HG03378 (cell line): Measurements from ENCODE around the gene KRT75.
"Not testable (repeated sequence)": the region's sequence is repeated elsewhere in the genome, so short reads cannot be mapped to it uniquely, and the experiment has no call there.

ENCODE experiments used
- ATAC-seq: cut with Tn5 transposase; IDR thresholded peaks from one replicate; pipeline ENCODE4 v1.9.1; 2021; ENCODE audit warnings: mild to moderate bottlenecking, moderate library complexity; ENCODE audit not compliant: unreplicated experiment

The KRT75 gene

DNA sequence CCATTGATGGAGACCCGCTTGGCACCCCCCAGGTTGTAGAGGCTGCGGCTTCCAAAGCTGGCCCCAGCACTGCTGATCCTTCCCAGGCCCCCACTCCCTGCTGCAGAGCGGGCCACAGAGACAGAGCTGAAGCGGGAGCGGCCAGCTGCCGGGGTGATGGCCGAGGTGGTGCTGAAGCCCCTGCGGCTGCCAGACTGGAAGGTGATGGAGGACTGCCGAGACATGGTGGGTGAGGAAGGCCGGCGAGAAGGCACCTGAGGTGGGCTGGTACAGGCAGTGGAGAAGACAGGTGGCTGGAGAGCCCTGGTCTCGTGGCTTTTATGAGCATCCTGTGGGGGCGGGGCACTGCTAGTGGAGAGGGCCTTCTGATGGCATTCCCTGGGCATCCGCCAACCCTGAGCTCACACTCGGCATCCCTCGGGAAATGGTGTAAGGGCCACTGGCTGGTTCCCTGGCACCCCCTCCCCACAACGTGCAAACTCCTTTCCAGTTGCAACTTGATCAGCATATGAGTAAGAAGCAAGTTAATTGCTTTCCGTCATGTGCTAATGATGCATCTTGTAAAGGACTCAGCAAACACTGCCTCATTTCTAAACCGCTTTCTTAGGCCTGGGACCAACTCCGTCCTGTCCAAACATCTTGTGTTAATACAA is at the start of gene KRT75:
TSS of gene KRT75 (minus strand) at position 291 of the 653 bp plus-strand sequence. CDS start at position 224, 67 bp downstream.
- no peak for ATAC-seq

DNA sequence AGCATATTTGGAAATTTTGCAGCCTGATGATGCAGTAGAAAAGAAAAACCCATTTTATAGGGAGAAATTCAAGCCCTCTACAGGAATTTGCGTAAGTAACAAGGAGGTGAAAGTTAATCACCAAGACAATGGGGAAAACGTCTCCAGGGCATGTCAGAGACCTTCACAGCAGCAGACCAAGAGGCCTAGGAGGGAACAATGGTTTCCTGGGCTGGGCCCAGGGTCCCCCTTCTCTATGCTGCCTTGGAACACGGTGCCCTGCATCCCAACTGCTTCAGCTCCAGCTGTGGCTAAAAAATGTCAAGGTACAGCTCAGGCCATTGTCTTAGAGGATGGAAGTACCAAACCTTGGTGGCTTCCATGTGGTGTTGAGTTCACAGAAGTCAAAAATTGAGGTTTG is 45.9 kb upstream of the KRT75 start:
- no peak for ATAC-seq

DNA sequence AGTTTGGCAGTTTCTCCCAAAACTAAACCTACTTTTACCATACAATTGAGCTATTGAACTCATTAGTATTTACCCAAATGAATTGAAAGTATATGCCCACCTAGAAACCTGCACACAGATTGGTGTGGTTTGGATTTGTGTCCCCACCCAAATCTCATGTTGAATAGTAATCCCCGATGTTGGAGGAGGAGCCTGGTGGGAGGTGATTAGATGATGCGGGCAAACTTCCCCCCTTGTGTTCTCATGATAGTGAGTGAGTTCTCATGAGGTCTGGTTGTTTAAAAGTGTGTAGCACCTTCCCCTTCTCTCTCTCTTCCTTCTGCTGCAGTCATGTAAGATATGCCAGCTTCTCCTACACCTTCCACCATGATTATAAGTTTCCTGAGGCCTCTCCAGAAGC is 43.5 kb upstream of the KRT75 start:
- no peak for ATAC-seq

DNA sequence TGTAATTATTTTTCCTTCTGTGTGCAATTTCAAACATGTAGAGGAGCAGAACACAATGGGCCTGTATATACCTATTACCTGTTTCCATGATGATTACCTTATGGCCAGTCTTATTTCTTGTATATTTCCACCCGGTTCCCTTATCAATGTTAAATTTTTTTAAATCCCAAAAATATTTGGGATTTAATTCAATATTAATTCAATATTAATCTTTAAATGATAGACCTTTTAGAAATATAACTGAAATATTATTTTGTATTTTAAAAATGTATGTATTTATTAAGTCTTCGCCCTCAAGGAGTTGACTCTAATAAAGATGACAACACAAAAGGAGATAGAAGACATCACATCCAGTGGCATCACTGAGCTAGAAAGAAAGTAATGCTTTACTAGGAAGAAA is 40.0 kb upstream of the KRT75 start:
- no peak for ATAC-seq

DNA sequence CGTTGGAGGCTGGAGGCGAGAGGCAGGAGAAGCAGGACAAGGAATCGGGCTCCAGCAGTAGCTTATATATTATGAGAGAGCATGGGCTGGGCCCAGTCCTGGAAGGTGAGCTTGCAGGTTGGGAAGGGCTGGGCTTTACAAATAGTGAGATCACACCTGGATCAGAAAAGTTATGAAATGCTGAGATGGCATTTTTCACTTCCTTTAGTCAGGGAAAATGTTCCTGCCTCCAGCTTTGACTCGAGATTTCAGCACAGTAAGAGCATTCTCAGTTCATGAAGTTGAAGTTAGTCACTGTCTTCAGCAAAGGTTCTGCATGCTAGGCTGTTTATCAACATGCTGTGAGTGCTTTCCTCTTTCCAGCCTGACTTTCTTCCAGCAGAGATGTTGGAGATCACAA is 39.6 kb upstream of the KRT75 start, which contains the start of gene KRT6C:
TSS of gene KRT6C (minus strand) at position 38 of the 400 bp plus-strand sequence. CDS start 68 bp downstream, outside the sequence.
- no peak for ATAC-seq

DNA sequence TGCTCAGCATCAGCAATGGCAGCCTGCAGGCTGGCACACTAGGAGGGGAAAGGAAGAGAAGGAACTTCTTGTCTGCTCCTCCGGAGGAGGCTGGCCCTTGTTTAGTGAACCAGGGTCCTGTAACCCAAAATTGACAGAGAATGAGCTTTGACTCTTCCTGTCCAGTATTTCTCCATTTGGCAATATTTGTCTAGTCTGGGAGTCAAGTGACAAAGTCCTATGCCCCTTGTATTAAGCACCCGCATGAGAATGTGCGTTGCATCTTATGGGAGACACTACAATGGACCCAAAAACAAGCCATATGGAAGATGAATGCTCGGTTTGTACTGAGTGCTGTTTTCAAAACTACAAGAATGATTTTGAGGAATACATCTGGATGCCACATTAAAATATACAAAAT is 35.7 kb upstream of the KRT75 start:
- ATAC-seq, result no peak

DNA sequence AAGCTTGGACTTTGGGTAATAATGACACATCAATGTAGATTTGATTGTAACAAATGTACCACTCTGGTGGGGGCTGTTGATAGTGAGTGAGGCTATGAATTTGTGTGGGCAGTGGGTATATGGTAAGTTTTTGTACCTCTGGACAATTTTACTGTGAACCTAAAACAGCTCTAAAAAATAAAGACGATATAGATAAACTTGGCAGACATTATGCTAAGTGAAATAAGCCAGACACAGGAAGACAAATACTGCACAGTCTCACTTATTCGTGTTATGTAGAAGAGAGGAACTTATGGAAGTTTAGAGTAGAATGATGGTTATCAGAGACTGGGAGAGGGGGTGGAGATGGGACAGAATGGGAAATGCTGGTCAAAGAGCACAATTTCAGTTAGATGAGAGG is 30.7 kb upstream of the KRT75 start:
- no peak for ATAC-seq

DNA sequence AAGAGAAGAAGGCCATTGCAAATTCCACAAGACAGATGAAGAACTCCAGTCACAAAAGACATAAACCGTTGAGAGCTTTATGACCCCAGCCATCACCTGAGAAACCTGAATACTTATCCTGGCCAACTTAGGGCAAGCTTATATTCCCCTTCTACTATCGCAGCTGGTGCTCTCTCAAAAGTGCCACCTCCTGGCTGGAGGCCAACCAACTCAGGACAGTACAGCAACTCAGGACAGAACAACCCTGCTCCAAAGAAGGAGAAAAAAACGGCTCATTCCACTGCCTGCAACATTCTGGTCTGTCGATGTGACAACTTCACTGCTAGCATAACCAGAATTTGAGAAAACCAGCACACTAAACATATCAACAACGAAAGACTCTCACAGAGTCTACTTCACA is 27.5 kb upstream of the KRT75 start:
- ATAC-seq, result no peak

DNA sequence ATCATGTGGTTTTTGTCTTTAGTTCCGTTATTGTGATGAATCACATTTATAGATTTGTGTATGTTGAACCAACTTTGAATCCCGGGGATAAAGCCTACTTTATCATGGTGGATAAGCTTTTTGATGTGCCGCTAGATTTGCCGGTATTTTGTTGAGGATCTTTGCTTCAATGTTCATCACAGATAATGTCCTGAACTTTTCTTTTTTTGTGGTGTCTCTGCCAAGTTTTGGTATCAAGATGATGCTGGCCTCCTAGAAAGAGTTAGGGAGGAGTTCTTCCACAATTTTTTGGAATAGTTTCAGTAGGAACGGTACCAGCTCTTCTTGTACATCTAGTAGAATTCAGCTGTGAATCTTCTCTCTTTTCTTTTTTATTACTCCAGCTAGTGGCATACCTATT is 24.7 kb upstream of the KRT75 start:
- ATAC-seq, result no peak

DNA sequence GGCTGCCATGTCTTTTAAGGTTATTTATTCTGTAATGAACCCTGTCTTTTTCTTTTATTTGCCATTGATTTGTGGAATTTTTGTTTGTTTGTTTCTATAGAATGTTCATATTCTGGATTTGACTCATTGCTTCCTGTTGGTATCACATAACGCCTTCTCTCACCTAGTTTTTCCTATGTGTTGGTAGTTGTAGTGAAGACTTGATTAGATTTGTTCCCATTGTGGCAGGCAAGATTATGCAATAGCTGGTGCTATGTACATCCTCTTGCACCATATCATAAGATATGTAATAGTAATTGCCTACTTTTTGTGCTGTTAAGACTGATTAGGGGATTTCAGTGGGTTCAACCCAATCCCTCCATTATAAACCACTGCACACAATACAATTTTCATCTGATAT is 21.6 kb upstream of the KRT75 start:
- ATAC-seq, result no peak

DNA sequence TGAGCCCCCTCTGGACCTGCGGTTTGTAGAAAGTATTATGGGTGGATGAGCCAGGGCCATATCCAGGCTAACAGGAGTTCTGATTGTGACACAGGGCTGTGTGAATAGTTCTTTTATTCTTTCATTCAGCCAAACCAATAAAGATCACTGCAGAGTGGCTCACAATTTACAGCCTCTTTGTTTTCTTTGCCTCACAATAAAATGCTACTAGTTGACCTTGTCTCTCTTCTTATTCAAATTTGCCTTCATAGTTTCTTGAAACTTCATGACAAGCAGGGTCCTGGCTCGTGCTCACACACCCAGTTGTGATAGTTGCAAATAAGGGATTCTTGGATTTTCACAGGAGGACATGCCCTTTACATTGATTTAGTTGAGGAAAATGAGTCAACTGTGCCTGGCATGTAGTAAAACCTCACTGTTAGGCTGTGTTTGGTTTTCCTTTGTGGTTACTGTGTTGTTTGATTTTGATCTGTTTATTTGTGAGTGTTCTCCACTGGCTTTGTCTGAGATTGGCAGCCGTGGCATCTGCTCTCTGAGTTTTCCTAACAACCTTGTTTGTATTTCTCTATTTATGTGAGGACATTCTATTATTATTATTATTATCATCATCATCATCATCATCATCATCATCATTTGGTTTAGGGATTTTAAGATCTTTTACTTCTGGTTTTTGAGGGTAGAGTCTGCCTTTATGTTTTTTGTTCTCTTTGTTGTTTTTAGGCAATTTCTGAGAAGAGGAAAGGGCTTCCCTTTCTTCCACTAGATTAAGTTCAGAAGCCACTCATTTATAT is 20.4 kb upstream of the KRT75 start:
- no peak for ATAC-seq

DNA sequence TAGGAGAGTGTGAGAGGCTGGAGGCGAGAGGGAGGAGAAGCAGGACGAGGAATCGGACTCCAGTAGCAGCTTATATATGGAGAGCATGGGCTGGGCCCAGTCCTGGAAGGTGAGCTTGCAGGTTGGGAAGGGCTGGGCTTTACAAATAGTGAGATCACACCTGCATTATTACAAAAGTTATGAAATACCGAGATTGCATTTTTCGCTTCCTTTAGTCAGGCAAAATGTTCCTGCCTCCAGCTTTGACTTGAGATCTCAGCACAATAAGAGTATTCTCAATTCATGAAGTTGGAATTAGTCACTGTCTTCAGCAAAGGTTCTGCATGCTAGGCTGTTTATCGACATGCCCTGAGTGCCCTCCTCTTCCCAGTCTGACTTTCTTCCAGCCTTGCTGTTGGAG is 17.9 kb upstream of the KRT75 start, which contains the start of gene KRT6B:
TSS of gene KRT6B (minus strand) at position 46 of the 400 bp plus-strand sequence. CDS start 68 bp downstream, outside the sequence.
- no peak for ATAC-seq

DNA sequence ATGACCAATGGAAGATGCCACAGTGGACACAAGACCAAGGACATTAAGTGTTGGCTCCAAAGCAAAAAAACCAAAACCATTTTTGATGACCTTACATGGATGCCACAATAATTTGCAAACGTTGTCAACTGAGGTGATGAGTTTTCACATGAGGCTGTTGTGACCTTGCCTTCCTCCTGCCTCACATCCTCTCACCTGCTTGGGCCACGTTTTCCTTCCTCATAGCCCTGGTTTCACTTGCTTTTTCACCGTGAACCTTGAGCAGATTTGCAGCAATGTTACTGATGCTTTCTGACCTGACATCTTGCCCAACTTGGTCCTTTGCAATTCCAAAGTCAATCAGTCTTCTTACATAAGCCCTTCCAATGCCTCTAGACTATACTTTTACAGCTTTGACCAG is 14.1 kb upstream of the KRT75 start:
- no peak for ATAC-seq

DNA sequence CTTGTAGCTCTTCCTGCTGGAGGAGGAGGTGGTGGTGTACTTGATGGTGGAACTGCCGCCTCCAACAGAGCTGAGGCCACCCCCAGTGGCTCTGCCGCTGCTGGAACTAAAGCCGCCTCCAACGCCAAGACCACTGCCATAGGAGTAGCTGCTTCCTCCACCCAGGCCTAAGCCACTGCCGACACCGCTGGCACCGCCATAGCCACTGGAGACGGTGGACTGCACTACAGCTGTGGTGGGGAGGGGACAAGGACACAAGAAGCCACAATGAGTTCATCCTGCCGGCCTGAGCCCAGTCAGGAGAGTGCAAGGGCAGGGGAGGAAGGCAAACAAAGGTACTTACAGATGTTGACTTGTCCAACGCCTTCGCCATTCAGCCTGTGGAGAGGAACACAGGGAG is 13.0 kb upstream of the KRT75 start:
- ATAC-seq, result not testable (repeated sequence)

DNA sequence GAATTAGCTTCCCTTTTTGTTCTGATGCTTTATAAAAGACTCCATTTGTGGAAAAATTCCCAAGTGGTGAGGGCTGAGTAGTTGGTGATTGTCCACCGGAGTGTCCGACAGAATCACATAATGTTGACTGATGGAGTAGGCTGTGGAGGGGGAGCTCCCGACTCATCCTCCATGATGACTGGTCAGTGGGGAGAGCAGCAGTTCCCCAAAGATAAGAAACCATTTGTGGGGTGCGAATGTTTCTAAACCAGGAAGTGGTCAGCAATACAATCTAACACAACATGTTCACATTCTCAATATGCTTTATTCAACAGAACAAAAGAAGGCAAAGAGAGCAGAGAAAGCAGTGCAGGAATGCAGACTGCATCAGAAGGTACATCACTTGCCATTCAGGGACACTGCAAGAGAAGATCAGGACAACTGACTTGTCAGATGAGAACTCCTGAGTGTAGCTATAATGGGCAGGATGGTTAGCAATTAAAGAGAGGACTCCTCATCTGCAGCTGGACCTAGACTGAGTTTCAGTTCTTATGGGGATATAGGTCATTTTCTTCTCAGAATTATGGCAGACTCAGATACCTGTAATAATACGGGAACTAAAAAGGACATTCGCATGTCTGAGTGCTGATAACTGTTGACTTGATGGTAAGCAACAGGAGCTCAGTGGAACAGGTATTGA is 12.3 kb upstream of the KRT75 start:
- ATAC-seq, result no peak

DNA sequence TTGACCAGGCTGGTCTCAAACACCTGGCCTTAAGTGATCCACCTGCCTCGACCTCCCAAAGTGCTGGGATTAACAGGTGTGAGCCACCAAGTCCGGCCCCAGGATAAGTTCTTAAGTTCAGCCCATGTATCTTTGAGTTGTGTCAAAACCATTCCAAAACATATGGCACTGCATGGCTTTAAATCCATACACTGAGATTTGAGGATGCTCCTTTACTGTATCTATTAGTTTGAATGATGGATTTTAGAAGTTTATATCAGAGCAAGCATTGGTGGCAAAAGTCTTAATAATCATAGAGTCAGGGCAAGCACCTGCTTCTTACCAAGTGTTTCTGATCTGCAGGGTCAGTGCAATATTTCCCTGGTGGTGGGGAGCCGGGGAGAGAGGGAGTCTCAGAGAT is 11.7 kb upstream of the KRT75 start:
- ATAC-seq, result no peak

DNA sequence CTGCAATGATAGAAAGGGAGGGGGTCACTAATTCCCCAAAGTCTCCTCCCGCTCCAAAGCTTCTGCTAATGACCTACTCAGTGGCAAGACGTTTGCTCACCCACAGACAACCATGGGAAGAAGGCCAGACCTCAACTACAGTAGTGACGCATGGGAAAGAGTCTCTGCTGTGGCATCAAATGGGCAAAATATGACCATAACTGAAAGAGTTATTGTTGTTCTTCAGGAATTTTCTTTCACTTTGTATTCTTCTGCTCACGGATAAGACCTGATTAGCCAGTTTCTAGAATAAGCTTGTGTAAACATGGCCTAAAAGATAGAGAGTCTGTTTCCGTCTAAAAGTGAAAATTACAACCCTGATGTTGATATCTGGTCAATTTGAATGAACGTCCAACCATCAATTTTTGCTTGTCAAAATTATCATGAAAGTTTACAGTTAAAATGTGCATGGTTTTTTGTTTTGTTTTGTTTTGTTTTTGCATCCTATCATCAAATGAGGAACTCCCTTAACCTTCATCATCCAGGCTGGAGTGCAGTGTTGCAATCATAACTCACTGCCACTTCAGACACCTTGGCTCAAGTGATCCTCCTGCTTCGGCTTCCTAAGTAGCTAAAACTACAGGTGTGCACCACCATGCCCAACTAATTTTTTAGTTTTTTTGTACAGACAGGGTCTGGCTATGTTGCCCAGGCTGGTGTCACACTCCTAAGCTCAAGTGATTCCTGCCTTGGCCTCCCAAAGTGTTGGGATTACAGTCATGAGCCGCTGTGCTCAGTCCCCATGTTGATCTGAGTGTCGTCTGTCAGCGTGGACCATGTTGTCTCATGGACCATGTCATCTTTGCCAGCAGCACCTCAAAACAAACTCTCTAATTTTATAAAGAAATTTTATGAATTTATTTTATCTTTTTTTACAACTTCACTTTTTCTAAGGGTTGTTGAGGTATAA is 10.8 kb upstream of the KRT75 start:
- ATAC-seq, result no peak

DNA sequence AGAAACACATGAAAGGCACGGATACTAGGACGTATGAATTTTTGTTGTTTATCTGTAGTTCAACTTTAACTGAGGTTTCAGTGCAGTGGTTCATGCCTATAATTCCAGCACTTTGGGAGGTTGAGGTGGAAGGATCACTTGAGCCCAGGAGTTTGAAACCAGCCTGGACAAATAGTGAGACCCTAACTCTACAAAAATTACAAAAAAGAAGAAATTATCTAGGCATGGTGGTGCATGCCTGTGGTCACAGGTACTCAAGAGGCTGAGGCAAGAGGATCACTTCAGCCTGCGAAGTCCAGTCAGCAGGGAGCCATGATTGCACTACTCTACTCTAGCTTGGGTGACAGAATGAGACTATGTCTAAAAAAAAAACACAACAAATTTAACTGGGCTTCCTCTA is 9.8 kb upstream of the KRT75 start:
- no peak for ATAC-seq

DNA sequence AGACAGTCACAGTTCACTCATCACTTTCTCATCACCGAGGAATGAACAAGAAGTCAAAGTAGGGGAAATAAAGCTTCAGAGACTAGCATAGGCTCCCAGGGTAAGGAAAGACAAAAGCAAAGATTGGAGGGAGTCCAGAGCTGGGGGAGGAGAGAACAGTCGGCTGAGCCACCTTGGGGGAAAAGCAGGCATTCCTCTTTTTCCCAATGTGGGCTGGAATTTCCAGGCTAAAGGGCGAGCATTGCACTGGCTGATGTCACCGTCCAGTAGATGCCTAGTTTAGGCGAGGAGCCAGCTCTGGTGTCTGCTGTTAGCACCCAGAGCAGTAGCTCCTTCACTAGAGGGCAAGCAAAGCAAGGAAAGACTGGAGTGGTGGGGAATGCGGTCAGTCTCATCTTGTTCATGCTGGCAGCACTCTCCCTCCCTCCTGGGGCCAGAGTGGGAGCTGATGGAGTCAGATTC is 8.5 kb upstream of the KRT75 start:
- no peak for ATAC-seq

DNA sequence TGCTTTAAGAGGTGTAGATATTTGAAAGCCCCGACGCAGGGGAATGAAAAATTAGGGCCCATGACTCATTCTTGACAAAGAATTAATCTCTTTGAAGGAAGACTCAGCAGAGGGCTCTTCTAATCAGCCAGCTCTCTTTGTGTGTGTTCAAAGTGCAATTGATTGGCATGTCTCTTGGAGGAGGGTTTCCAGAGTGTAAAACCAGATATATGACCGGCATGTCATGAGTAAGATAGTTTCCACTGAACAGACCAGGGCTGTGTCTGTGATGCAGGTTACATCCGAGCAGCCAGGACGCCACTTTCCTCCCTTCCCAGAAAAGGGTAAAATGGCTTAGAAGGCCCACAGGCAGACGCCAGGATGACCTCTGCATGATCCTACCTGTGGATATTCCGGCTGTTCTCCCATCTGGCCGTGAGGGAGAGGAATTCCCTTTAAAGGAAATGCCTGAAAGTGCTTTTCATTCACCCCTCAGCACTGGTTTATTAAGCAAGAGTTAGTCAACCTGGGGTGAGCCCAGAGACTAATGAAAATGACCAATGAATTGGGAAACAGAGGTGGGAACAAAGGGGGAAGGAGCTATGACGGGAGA is 7.2 kb upstream of the KRT75 start:
- ATAC-seq, result no peak
